H1 (cell line): ENCODE data around the gene CHD5. TPM values are rescaled to one million over a fixed set of nuclear protein-coding genes. Genes with fewer than 3 reads are reported as not detected.
A peak's percentile ranks its signal among the peaks of the same experiment; 100 is the strongest.

Experiments
- ASH2L ChIP-seq: fragments of 200-600, 300-600 bp; sonication (generic); IDR thresholded peaks from one replicate; pipeline ENCODE4 v1.7.1; 2017; ENCODE audit warnings: low read length
- BCL11A ChIP-seq, 2 experiments: IDR thresholded peaks; one replicate each; pipeline ENCODE4 v1.6.1; 2011; ENCODE audit warnings: low read depth in 2 of 2, low read length in 2 of 2, mild to moderate bottlenecking in 2 of 2
- CBX8 ChIP-seq: fragments of 300-800, 300-1000 bp; sonication (generic); IDR thresholded peaks from 2 replicates; pipeline ENCODE4 v1.7.1; 2016; ENCODE audit warnings: low read depth, low read length, borderline replicate concordance
- EP300 ChIP-seq, 2 experiments: IDR thresholded peaks; 1 replicate in 1 of 2; 2 replicates in 1 of 2; pipeline ENCODE4 v1.6.1; 2011 to 2012; ENCODE audit warnings: low read depth in 2 of 2, low read length in 2 of 2, mild to moderate bottlenecking in 2 of 2, borderline replicate concordance in 1 of 2, inconsistent platforms in 1 of 2, moderate library complexity in 1 of 2
- GABPA ChIP-seq: IDR thresholded peaks from 2 replicates; pipeline ENCODE4 v1.6.1; 2011; ENCODE audit warnings: mild to moderate bottlenecking, low read length, moderate library complexity, borderline replicate concordance; ENCODE audit not compliant: insufficient read depth
- MAFK ChIP-seq: IDR thresholded peaks from 2 replicates; pipeline ENCODE4 v1.6.1; 2012; ENCODE audit warnings: low read depth, mild to moderate bottlenecking, improper control_type of control experiment, low read length
- NANOG ChIP-seq: IDR thresholded peaks from 2 replicates; pipeline ENCODE4 v1.6.1; 2011; ENCODE audit warnings: low read length, low read depth, mild to moderate bottlenecking, inconsistent platforms; ENCODE audit not compliant: insufficient read depth, poor library complexity, severe bottlenecking
- NRF1 ChIP-seq: IDR thresholded peaks from 2 replicates; pipeline ENCODE4 v1.6.1; 2011; ENCODE audit warnings: mild to moderate bottlenecking, low read depth, low read length, improper control_type of control experiment
- POLR2AphosphoS5 ChIP-seq: IDR thresholded peaks from 2 replicates; pipeline ENCODE4 v1.6.1; 2011; ENCODE audit warnings: low read depth, low read length
- RAD21 ChIP-seq, 2 experiments: IDR thresholded peaks in 1 of 2; conservative IDR thresholded peaks in 1 of 2; 2 replicates each; pipeline ENCODE4 v1.6.1; 2011; ENCODE audit warnings: low read depth in 2 of 2, low read length in 2 of 2, improper control_type of control experiment in 1 of 2, inconsistent platforms in 1 of 2, mild to moderate bottlenecking in 1 of 2, moderate library complexity in 1 of 2
- SIN3A ChIP-seq, 2 experiments: IDR thresholded peaks in 1 of 2; conservative IDR thresholded peaks in 1 of 2; 2 replicates each; pipeline ENCODE4 v1.6.1; 2011 to 2012; ENCODE audit warnings: low read length in 2 of 2, improper control_type of control experiment in 1 of 2, low read depth in 1 of 2, mild to moderate bottlenecking in 1 of 2
- SIRT6 ChIP-seq: IDR thresholded peaks from one replicate; pipeline ENCODE4 v1.7.1; 2012; ENCODE audit warnings: low read length, inconsistent platforms
- SP2 ChIP-seq: IDR thresholded peaks from 2 replicates; pipeline ENCODE4 v1.6.1; 2012; ENCODE audit warnings: mild to moderate bottlenecking, low read length, inconsistent platforms
- SUZ12 ChIP-seq: fragments of 200-600 bp; sonication (generic); IDR thresholded peaks from 2 replicates; pipeline ENCODE4 v1.6.1; 2012; ENCODE audit warnings: mild to moderate bottlenecking, inconsistent platforms, low read length, moderate library complexity, mixed read lengths
- TBP ChIP-seq: IDR thresholded peaks from 2 replicates; pipeline ENCODE4 v1.6.1; 2011; ENCODE audit warnings: low read depth, low read length, improper control_type of control experiment
- TEAD4 ChIP-seq: IDR thresholded peaks from 2 replicates; pipeline ENCODE4 v1.6.1; 2012; ENCODE audit warnings: low read depth, low read length, inconsistent platforms, mixed read lengths
- polyA plus RNA-seq, 7 experiments: library from polyadenylated mRNA; depleted of rRNA in 3 of 7; stranded (reverse) in 5 of 7; unstranded in 2 of 7; fragments of >200 nt in 5 of 7; fragments of 200-250 nt in 2 of 7; gene quantifications; 1 replicate in 5 of 7; 2 replicates in 1 of 7; 4 replicates in 1 of 7; pipeline versions ENCODE4 v1.2.1 to v1.2.3, GENCODE V29; 2011 to 2013; ENCODE audit warnings: missing spikeins in 2 of 7, mixed read lengths in 2 of 7
- total RNA-seq: library from RNA; stranded (reverse); fragmentation: NEBNext Ultra II Directional; extraction: Animal tissue kit (Norgen Biotek cat#: 25700); gene quantifications from 2 replicates; pipeline ENCODE4 v1.2.1, GENCODE V29; 2021
- TF ChIP-seq, protein P1 (sequence below), 3 experiments: IDR thresholded peaks; 1 replicate in 2 of 3; 2 replicates in 1 of 3; pipeline versions ENCODE4 v1.5.1 to v1.6.1; 2011; ENCODE audit warnings: low read length in 3 of 3, mild to moderate bottlenecking in 3 of 3, inconsistent platforms in 2 of 3, low read depth in 1 of 3, moderate library complexity in 1 of 3; ENCODE audit not compliant: insufficient read depth in 1 of 3; ENCODE audit errors: control extremely low read depth in 1 of 3
- TF ChIP-seq, protein P2 (sequence below): IDR thresholded peaks from 2 replicates; pipeline ENCODE4 v1.6.1; 2011; ENCODE audit warnings: low read length, improper control_type of control experiment
- TF ChIP-seq, protein P3 (sequence below): IDR thresholded peaks from 2 replicates; pipeline ENCODE4 v1.6.1; 2012; ENCODE audit warnings: inconsistent platforms

The CHD5 gene
- total and polyA plus RNA-seq, 2 of the 8 experiments (the other 6 are each of a cell fraction or from before 2014, with no cell fraction given), result 0.42 to 1.8 TPM

DNA sequence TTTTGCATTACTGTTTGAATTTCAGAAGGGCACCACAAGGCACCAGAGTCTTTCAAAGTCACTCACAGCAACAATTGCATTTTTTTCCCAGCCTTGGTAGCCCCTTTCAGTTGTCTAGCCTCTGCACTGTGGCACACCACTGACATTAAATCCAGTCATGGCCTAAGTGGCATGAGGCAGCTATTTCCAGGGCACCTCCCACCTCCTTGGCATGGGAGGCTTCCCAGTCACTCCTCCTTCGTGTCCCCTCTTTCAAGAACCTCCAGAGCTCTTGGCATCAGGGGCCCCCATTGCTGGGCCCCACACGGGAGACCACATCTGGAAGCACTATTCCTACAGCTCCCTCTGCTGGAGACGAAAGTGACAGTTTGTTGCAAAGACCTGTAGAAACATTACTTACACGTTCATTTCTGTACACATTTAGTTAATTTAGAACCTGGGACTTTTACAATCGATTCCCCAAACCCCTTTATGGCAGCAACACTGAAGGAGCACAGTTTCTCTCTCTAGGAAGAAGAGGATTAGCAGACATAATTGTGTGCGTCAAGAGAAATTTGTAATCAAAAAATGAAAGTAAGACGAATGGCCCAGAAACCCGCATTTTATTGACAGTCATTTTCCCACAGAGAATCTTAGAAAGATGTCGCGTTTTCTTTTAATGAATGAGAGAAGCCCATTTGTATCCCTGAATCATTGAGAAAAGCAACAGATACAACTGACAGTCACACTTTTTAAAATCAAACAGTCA lies 5.7 kb upstream of the CHD5 start (continued):
- TF ChIP-seq, protein P1, sequence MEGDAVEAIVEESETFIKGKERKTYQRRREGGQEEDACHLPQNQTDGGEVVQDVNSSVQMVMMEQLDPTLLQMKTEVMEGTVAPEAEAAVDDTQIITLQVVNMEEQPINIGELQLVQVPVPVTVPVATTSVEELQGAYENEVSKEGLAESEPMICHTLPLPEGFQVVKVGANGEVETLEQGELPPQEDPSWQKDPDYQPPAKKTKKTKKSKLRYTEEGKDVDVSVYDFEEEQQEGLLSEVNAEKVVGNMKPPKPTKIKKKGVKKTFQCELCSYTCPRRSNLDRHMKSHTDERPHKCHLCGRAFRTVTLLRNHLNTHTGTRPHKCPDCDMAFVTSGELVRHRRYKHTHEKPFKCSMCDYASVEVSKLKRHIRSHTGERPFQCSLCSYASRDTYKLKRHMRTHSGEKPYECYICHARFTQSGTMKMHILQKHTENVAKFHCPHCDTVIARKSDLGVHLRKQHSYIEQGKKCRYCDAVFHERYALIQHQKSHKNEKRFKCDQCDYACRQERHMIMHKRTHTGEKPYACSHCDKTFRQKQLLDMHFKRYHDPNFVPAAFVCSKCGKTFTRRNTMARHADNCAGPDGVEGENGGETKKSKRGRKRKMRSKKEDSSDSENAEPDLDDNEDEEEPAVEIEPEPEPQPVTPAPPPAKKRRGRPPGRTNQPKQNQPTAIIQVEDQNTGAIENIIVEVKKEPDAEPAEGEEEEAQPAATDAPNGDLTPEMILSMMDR (IDR thresholded peaks at IDR 0.05; ENCODE audit: control extremely low read depth in 1 of 3, insufficient read depth in 1 of 3, low read depth in 1 of 3, low read length in 3 of 3), result peak; percentile 29 to 71 (median 61)
- peak; percentile 94 for TF ChIP-seq POLR2AphosphoS5
- no peak for TF ChIP-seq TBP
- TF ChIP-seq SIRT6, result no peak
- TF ChIP-seq, protein P2, sequence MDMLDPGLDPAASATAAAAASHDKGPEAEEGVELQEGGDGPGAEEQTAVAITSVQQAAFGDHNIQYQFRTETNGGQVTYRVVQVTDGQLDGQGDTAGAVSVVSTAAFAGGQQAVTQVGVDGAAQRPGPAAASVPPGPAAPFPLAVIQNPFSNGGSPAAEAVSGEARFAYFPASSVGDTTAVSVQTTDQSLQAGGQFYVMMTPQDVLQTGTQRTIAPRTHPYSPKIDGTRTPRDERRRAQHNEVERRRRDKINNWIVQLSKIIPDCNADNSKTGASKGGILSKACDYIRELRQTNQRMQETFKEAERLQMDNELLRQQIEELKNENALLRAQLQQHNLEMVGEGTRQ, result no peak
- no peak for TF ChIP-seq CBX8
- no peak for TF ChIP-seq ASH2L
- no peak for TF ChIP-seq BCL11A (IDR thresholded peaks at IDR 0.05; ENCODE audit: low read depth in 2 of 2, low read length in 2 of 2)
- TF ChIP-seq SP2, result no peak
- no peak for TF ChIP-seq SUZ12
- no peak for TF ChIP-seq NRF1
- TF ChIP-seq RAD21 (IDR thresholded peaks at IDR 0.05 in 1 of 2, conservative IDR thresholded peaks at IDR 0.05 in 1 of 2; ENCODE audit: low read depth in 2 of 2, low read length in 2 of 2), result peak; percentile 59 to 64
- no peak for TF ChIP-seq NANOG
- TF ChIP-seq, protein P3, sequence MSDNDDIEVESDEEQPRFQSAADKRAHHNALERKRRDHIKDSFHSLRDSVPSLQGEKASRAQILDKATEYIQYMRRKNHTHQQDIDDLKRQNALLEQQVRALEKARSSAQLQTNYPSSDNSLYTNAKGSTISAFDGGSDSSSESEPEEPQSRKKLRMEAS, result no peak
- no peak; a peak in 1 of 4 replicates for TF ChIP-seq SIN3A (conservative IDR thresholded peaks at IDR 0.05 in 1 of 2, IDR thresholded peaks at IDR 0.05 in 1 of 2; ENCODE audit: low read depth in 1 of 2, low read length in 2 of 2)
- no peak for TF ChIP-seq MAFK
- TF ChIP-seq EP300 (IDR thresholded peaks at IDR 0.05; ENCODE audit: borderline replicate concordance in 1 of 2, low read depth in 2 of 2, low read length in 2 of 2), result no peak
- no peak for TF ChIP-seq GABPA
- TF ChIP-seq TEAD4, result no peak
